H1 (cell line): Measurements from ENCODE around the gene ZNRF3. TPM values are rescaled to one million over a fixed set of nuclear protein-coding genes. Genes with fewer than 3 reads are reported as not detected.
A peak's percentile ranks its signal among the peaks of the same experiment; 100 is the strongest.

Experiments
- CTCF ChIA-PET: fragments of 300-600 bp; sonication (Branson Sonifier 250); formaldehyde crosslinking; loops from one replicate; lab custom pipeline; 2021; ENCODE audit not compliant: partially characterized antibody; lab: Charles Lee
- POLR2A ChIA-PET: fragments of 300-600 bp; sonication (Branson Sonifier 250); formaldehyde crosslinking; loops from one replicate; lab custom pipeline; 2021; ENCODE audit warnings: inconsistent platforms; ENCODE audit not compliant: partially characterized antibody; lab: Charles Lee
- DNase-seq, 2 experiments: peaks; one replicate each; pipeline versions ENCODE4 v3.0.0 to v3.0.0-alpha.2; 2010 to 2022; ENCODE audit warnings: low spot score in 2 of 2, low read depth in 1 of 2, mixed read lengths in 1 of 2
- FAIRE-seq: peaks from 2 replicates; lab custom pipeline; 2011; peaks lifted over from hg19 to GRCh38; lab: Jason Lieb, UNC
- H2AFZ ChIP-seq: 2 replicates; pipeline ENCODE4 v1.8.1; 2012; ENCODE audit warnings: low read length, inconsistent platforms
- H2AK5ac ChIP-seq: 2 replicates; pipeline ENCODE4 v1.6.1; 2013; ENCODE audit warnings: low read depth, low read length
- H2BK120ac ChIP-seq: replicated peaks from 2 replicates; pipeline ENCODE3; 2013; ENCODE audit warnings: low read depth, low read length, inconsistent platforms
- H2BK12ac ChIP-seq: 2 replicates; pipeline ENCODE4 v1.6.1; 2013; ENCODE audit warnings: low read depth, low read length
- H2BK15ac ChIP-seq: 2 replicates; pipeline ENCODE4 v1.6.1; 2013; ENCODE audit warnings: low read length
- H2BK20ac ChIP-seq: 2 replicates; pipeline ENCODE4 v1.6.1; 2013; ENCODE audit warnings: low read length
- H2BK5ac ChIP-seq: 2 replicates; pipeline ENCODE4 v1.6.1; 2013; ENCODE audit warnings: low read depth, low read length
- H3K14ac ChIP-seq: 2 replicates; pipeline ENCODE4 v1.6.1; 2013; ENCODE audit warnings: inconsistent platforms; ENCODE audit not compliant: insufficient read length
- H3K18ac ChIP-seq: 2 replicates; pipeline ENCODE4 v1.6.1; 2013; ENCODE audit warnings: low read length; ENCODE audit errors: extremely low read depth
- H3K23ac ChIP-seq: 2 replicates; pipeline ENCODE4 v1.6.1; 2013; ENCODE audit warnings: inconsistent platforms; ENCODE audit not compliant: insufficient read length
- H3K23me2 ChIP-seq: 2 replicates; pipeline ENCODE4 v1.6.1; 2013; ENCODE audit warnings: low read depth, low read length
- H3K27ac ChIP-seq: 2 replicates; pipeline ENCODE4 v1.6.1; 2011; ENCODE audit warnings: low read depth, low read length, inconsistent platforms
- H3K27me3 ChIP-seq, 4 experiments: replicated peaks in 1 of 4; 1 replicate in 1 of 4; 2 replicates in 3 of 4; pipeline versions ENCODE4 v1.6.1 to v1.8.1; 2011 to 2013; ENCODE audit warnings: low read length in 3 of 4, mild to moderate bottlenecking in 3 of 4, inconsistent platforms in 2 of 4, mixed read lengths in 2 of 4, moderate library complexity in 1 of 4; ENCODE audit not compliant: control insufficient read depth in 3 of 4, insufficient read depth in 3 of 4; ENCODE audit errors: extremely low read depth in 1 of 4
- H3K36me3 ChIP-seq, 4 experiments: 2 replicates each; pipeline versions ENCODE4 v1.6.1 to v1.8.1; 2011 to 2013; ENCODE audit warnings: mild to moderate bottlenecking in 4 of 4, low read length in 3 of 4, moderate library complexity in 2 of 4, control low read depth in 1 of 4, inconsistent platforms in 1 of 4; ENCODE audit not compliant: insufficient read depth in 4 of 4, control insufficient read depth in 2 of 4
- H3K4ac ChIP-seq: replicated peaks from 2 replicates; pipeline ENCODE3; 2013; ENCODE audit warnings: low read length, low read depth, mixed read lengths, inconsistent platforms; ENCODE audit not compliant: insufficient read length
- H3K4me1 ChIP-seq, 4 experiments: replicated peaks in 1 of 4; 1 replicate in 1 of 4; 2 replicates in 3 of 4; pipeline versions ENCODE4 v1.6.1 to v1.8.1; 2011 to 2013; ENCODE audit warnings: low read length in 3 of 4, inconsistent platforms in 2 of 4, mixed read lengths in 1 of 4; ENCODE audit not compliant: insufficient read depth in 4 of 4, control insufficient read depth in 3 of 4
- H3K4me2 ChIP-seq, 2 experiments: 2 replicates each; pipeline versions ENCODE4 v1.6.1 to v1.8.1; 2011 to 2013; ENCODE audit warnings: low read depth in 2 of 2, low read length in 2 of 2, control low read depth in 1 of 2, inconsistent platforms in 1 of 2, mild to moderate bottlenecking in 1 of 2; ENCODE audit not compliant: insufficient read depth in 1 of 2
- H3K4me3 ChIP-seq, 4 experiments: fragments of 200-600, 300-600 bp in 1 of 4; sonication (generic), shearing (Covaris generic), sonication (Bioruptor Twin) in 1 of 4; 2 replicates each; pipeline versions ENCODE4 v1.5.1 to v1.8.1; 2011 to 2016; ENCODE audit warnings: low read length in 4 of 4, low read depth in 3 of 4, control low read depth in 2 of 4, inconsistent platforms in 2 of 4, mild to moderate bottlenecking in 2 of 4, mixed read lengths in 1 of 4, moderate library complexity in 1 of 4; ENCODE audit not compliant: insufficient read depth in 2 of 4; ENCODE audit errors: extremely low read depth in 1 of 4
- H3K56ac ChIP-seq: replicated peaks from 2 replicates; pipeline ENCODE3; 2013; ENCODE audit warnings: low read depth, mild to moderate bottlenecking, mixed read lengths, low read length, inconsistent platforms; ENCODE audit not compliant: insufficient read length
- H3K79me1 ChIP-seq: 2 replicates; pipeline ENCODE4 v1.6.1; 2013; ENCODE audit warnings: low read depth, low read length, control low read depth
- H3K79me2 ChIP-seq, 2 experiments: 2 replicates each; pipeline versions ENCODE4 v1.6.1 to v1.8.1; 2012 to 2013; ENCODE audit warnings: low read length in 2 of 2, mild to moderate bottlenecking in 2 of 2, inconsistent platforms in 1 of 2; ENCODE audit not compliant: insufficient read depth in 2 of 2, control insufficient read depth in 1 of 2
- H3K9ac ChIP-seq, 4 experiments: replicated peaks in 1 of 4; 1 replicate in 1 of 4; 2 replicates in 3 of 4; pipeline versions ENCODE4 v1.6.1 to v1.8.1; 2011 to 2013; ENCODE audit warnings: low read depth in 3 of 4, low read length in 3 of 4, control low read depth in 2 of 4, mild to moderate bottlenecking in 2 of 4, moderate library complexity in 2 of 4, inconsistent platforms in 1 of 4; ENCODE audit errors: extremely low read depth in 1 of 4
- H3K9me3 ChIP-seq, 2 experiments: 2 replicates each; pipeline versions ENCODE4 v1.6.1 to v1.8.1; 2012 to 2013; ENCODE audit warnings: mild to moderate bottlenecking in 2 of 2, moderate library complexity in 2 of 2, control low read depth in 1 of 2, inconsistent platforms in 1 of 2, low read depth in 1 of 2, low read length in 1 of 2, mixed read lengths in 1 of 2; ENCODE audit not compliant: insufficient read depth in 2 of 2
- H4K20me1 ChIP-seq, 2 experiments: replicated peaks in 1 of 2; 2 replicates each; pipeline versions ENCODE3 to v1.8.1; 2011 to 2013; ENCODE audit warnings: inconsistent platforms in 2 of 2, low read length in 2 of 2, mild to moderate bottlenecking in 1 of 2; ENCODE audit not compliant: insufficient read depth in 2 of 2, control insufficient read depth in 1 of 2
- H4K5ac ChIP-seq: 2 replicates; pipeline ENCODE4 v1.6.1; 2013; ENCODE audit warnings: low read length, low read depth, mixed read lengths, inconsistent platforms; ENCODE audit not compliant: insufficient read length
- H4K8ac ChIP-seq: 2 replicates; pipeline ENCODE4 v1.8.0; 2013; ENCODE audit warnings: mild to moderate bottlenecking, moderate library complexity, low read length, inconsistent platforms; ENCODE audit not compliant: insufficient read depth; ENCODE audit errors: extremely low read depth
- H4K91ac ChIP-seq: replicated peaks from 2 replicates; pipeline ENCODE3; 2013; ENCODE audit warnings: low read length, mixed read lengths, inconsistent platforms; ENCODE audit not compliant: insufficient read length
- CBX8 ChIP-seq: fragments of 300-800, 300-1000 bp; sonication (generic); IDR thresholded peaks from 2 replicates; pipeline ENCODE4 v1.7.1; 2016; ENCODE audit warnings: low read depth, low read length, borderline replicate concordance
- KDM1A ChIP-seq: fragments of 200-600, 300-600 bp; sonication (generic); IDR thresholded peaks from 2 replicates; pipeline ENCODE4 v1.7.1; 2016; ENCODE audit warnings: mild to moderate bottlenecking, low read length, borderline replicate concordance
- SIN3A ChIP-seq, 2 experiments: IDR thresholded peaks in 1 of 2; conservative IDR thresholded peaks in 1 of 2; 2 replicates each; pipeline ENCODE4 v1.6.1; 2011 to 2012; ENCODE audit warnings: low read length in 2 of 2, improper control_type of control experiment in 1 of 2, low read depth in 1 of 2, mild to moderate bottlenecking in 1 of 2
- WGBS, 2 experiments: shearing (Covaris generic) in 1 of 2; methylation state at CpG; one replicate each; pipeline versions ENCODE4 v1.1.6 to v1.1.7; 2013 to 2015; ENCODE audit warnings: low lambda C conversion rate in 2 of 2, mixed read lengths in 2 of 2, inconsistent platforms in 1 of 2, low coverage in 1 of 2, missing lambda C conversion rate in 1 of 2; ENCODE audit not compliant: insufficient replicate concordance in 2 of 2, insufficient coverage in 1 of 2, insufficient read length in 1 of 2; ENCODE audit errors: extremely low coverage in 1 of 2, missing lambda C conversion rate in 1 of 2; 5-methylcytosine and 5-hydroxymethylcytosine counted together
- polyA plus RNA-seq, 7 experiments: library from polyadenylated mRNA; depleted of rRNA in 3 of 7; stranded (reverse) in 5 of 7; unstranded in 2 of 7; fragments of >200 nt in 5 of 7; fragments of 200-250 nt in 2 of 7; gene quantifications; 1 replicate in 5 of 7; 2 replicates in 1 of 7; 4 replicates in 1 of 7; pipeline versions ENCODE4 v1.2.1 to v1.2.3, GENCODE V29; 2011 to 2013; ENCODE audit warnings: missing spikeins in 2 of 7, mixed read lengths in 2 of 7
- total RNA-seq: library from RNA; stranded (reverse); fragmentation: NEBNext Ultra II Directional; extraction: Animal tissue kit (Norgen Biotek cat#: 25700); gene quantifications from 2 replicates; pipeline ENCODE4 v1.2.1, GENCODE V29; 2021

The ZNRF3 gene
- total and polyA plus RNA-seq, 2 of the 8 experiments (the other 6 are each of a cell fraction or from before 2014, with no cell fraction given): 14.1 to 21.7 TPM

GRCh38 chr22:29018293-29019189 is 135.2 kb downstream of the ZNRF3 start:
- Histone ChIP-seq H3K4me3 (no peak overlapping the region), H3K9me3 (no peaks in the 10 kb centered on the region), H3K4me1 (peaks cover 0 to 21% (median 6%) of the 10 kb centered on the region in 4 experiments; a peak in 5 of 7 replicates), H3K14ac (no peak overlapping the region), H2AFZ (no peak overlapping the region), H3K56ac (no peak overlapping the region), H3K36me3 (no peaks in the 10 kb centered on the region; a peak in 1 of 8 replicates), H2BK15ac (no peak overlapping the region), H4K91ac (no peak overlapping the region), H4K20me1 (peaks cover 0 to 5% of the 10 kb centered on the region in 2 experiments), H2BK20ac (no peak overlapping the region), H2BK120ac (no peak overlapping the region), H2BK5ac (no peak overlapping the region), H3K4ac (no peak overlapping the region), H3K79me1 (peaks cover 10% of the 10 kb centered on the region; the same call in 1 of the 2 replicates), H2BK12ac (no peak overlapping the region), H3K4me2 (no peak overlapping the region), H3K27ac (no peak overlapping the region), H4K5ac (no peak overlapping the region), H4K8ac (no peak overlapping the region), H3K23me2 (no peaks in the 10 kb centered on the region; the same call in 1 of the 2 replicates), H3K27me3 (no peaks in the 10 kb centered on the region; a peak in 1 of 7 replicates), H3K18ac (no peak overlapping the region), H3K23ac (no peak overlapping the region), H3K9ac (no peak overlapping the region), H3K79me2 (peaks cover 0 to 31% of the 10 kb centered on the region in 2 experiments; a peak in 2 of 4 replicates), H2AK5ac (no peak overlapping the region)
- FAIRE-seq (no peak), DNase-seq (no peak)
- POLR2A ChIA-PET: interaction anchor here (2.4 to 3.7 kb wide), 2 partner anchors 11 to 13 kb away, joined by 7 to 16 read pairs; no protein-coding TSS in a partner anchor
- CTCF ChIA-PET: interaction anchor here (0.8 to 1.3 kb wide), 3 partner anchors 10 to 100 kb away, joined by 3 to 5 read pairs (median 4); no protein-coding TSS in a partner anchor
- 94% methylated on average over 4 of the region's 4 CpGs; no CpG with 5 or more reads in 1 of the 2 experiments for WGBS, 2 experiments
- TF ChIP-seq CBX8 (no peak), SIN3A (conservative IDR thresholded peaks at IDR 0.05 in 1 of 2, IDR thresholded peaks at IDR 0.05 in 1 of 2; ENCODE audit: low read depth in 1 of 2, low read length in 2 of 2) (no peak), KDM1A (peak; percentile 44; the same call in 1 of the 2 replicates)
